Inflammatory macrophage treated with lipopolysaccharide for 1 hour (primary cell): ENCODE measurements around the gene MPLKIP.
"Not testable (repeated sequence)": the region's sequence is repeated elsewhere in the genome, so short reads cannot be mapped to it uniquely, and the experiment has no call there.

Source experiments
- DNase-seq, 2 donors: peaks; one replicate each; pipeline ENCODE4 v3.0.0-alpha.2; 2020 to 2022

MPLKIP gene

GRCh38 chr7:40122940-40123254, 11.5 kb downstream of the MPLKIP start:
- DNase-seq, result no peak

GRCh38 chr7:40122100-40122939, 12.1 kb downstream of the MPLKIP start:
- DNase-seq, result not testable (repeated sequence)

- DNase-seq, result no peak
Measured at GRCh38 chr7:40120020-40120419, 14.4 kb downstream of the MPLKIP start.

GRCh38 chr7:40118201-40118600, 16.2 kb downstream of the MPLKIP start:
- DNase-seq, result not testable (repeated sequence)

DNA sequence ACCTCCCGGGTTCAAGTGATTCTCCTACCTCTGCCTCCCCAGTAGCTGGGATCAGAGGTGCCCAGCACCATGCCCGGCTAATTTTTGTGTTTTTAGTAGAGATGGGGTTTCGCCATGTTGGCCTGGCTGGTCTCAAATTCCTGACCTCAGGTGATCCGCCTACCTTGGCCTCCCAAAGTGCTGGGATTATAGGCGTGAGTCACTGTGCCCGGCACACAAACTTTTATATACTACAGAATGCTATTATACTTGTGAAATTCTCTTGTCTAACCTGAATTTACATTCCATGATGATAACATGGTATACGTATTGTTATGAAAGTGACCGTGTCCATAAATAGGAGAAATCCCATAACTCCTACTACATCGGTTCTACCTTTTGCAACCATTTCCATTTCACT, 17.2 kb downstream of the MPLKIP start:
- DNase-seq, result not testable (repeated sequence)

DNA sequence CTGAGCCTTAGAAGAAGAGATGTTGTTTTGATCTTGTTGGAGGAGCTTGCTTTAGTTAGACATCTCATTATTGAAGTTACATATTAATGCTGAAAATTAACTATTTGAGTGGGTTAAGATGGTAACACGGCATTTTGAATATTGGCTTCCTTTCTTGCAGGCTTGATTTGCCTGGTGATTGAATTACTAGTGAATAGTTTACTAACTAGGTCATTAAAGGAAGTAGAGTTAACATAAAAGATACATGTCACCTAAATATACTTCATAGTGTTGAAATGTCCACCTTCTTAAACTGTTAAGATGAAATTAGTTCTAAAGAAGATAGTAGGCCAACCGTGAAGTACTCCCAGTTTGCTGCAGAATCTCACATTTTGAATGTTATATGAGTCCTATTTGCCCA, 18.5 kb downstream of the MPLKIP start:
- no peak for DNase-seq

- DNase-seq, result peak; percentile 24 to 30
Measured at GRCh38 chr7:40105879-40106473, 28.4 kb downstream of the MPLKIP start.

- DNase-seq, result no peak
Measured at GRCh38 chr7:40102897-40103296, 31.5 kb downstream of the MPLKIP start.

GRCh38 chr7:40101201-40101600, 33.2 kb downstream of the MPLKIP start:
- DNase-seq, result no peak

- no peak for DNase-seq
Measured at GRCh38 chr7:40099837-40100236, 34.6 kb downstream of the MPLKIP start.

DNA sequence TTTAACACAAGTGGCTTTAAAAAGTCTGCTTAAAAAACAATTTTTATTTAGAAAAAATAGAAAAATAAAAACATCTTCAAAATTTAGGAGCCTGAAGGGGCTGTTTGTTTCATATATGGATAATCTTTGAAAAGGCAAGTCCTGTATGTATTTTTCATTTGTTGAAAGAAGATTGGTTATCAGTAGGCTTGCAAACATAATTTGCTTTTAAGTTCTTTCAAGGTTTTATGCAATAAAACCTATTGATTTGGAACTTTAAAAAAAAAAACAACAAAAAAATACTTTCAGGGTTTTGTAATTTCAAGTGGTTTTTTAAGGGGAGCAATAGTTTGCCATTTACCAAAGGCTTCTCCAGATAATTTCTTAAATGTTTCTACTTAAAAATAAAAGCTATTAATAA, 35.6 kb downstream of the MPLKIP start:
- no peak for DNase-seq

DNA sequence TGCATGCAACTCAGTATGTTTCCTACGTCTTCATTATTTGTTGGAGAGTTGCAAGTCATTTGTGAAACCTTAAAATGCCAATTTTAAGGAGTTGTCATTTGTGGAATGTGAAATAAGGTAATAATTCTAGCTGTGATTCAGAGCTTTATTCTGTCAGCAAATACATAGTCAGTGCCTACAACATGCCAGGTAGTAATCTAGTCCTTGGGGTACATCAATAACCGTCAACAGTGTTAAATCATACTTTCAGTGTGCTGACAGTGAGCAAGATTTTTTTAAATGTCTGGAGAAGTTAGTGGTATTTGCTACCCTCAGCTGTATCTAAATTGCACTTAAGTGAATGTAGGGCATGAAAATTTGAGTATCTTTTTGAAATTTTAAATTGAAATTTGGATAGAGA, 36.7 kb downstream of the MPLKIP start:
- DNase-seq, result no peak

DNA sequence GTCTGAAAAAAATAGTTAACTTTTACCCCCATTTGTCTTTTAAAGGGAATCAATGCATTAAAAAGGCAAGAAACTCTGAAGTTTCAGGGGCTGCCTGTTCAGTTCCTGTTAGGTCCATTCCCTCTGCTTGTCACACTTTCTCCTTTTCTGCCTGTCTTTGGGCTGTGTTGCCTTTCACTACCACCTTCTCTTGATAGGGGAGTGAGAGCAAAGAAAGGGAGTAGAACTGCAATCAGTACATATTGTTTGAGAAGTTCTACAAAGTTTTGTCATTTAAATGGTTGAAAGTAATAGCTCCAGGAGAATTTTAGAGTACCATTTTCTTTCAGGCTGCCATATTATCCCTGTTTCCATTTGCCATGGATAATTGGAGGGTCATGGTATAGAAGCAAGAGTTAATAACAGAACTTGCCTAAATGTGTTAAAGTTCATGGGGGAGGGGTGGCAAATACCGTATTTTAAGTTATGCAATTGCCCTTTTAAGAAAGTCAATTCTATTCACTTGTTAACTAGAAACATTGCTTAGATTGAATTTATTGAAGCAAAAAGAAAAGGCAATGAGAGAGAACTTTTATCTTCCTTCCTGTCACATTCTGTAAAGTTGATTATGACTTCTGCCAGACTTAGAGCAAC, 38.6 kb downstream of the MPLKIP start:
- no peak for DNase-seq

DNA sequence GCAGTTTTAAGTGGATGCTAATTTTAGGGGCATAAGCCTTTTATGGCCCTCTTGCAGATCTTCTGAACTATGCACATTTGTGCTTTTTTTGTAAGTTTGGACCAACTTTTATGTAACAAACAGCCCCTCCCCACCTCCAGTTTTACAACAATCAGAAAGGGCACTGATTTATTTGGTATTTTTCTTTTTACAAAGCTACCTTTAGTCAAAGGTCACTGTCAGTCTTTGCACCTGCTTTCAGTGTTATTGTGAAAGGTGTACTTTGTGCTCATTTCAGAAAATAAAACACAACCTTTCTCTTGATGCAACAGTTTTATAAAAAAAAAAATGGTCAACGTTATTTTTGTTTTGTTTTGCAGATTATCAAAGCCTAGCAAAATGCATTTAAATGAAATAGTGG, 39.2 kb downstream of the MPLKIP start:
- DNase-seq, result no peak

GRCh38 chr7:40093631-40094350, 40.6 kb downstream of the MPLKIP start:
- no peak for DNase-seq

DNA sequence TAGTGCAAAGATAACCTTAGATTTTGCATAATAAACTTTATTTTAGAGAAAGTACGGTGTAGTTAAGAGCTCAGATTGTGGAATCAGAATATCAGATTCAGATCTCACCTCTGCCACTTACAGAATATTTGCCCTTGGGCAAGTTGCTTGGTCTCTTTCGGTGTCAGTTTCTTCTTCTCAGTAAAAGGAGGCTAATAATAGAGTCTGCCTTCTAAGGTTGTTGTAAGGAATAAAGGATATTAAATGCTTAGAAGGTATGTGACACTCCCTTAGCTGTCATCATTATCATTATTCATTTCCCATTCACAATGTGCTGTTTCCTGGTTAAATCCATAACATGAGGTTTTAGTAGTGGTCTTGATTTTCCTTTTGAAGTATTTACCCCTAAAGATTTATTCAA, 42.2 kb downstream of the MPLKIP start:
- no peak for DNase-seq

- DNase-seq, result peak; percentile 86 to 92
Measured at GRCh38 chr7:40077849-40078248, 56.6 kb downstream of the MPLKIP start.
